ENCODE measurements around the gene FRMPD4.

FRMPD4 gene

GRCh38 chrX:12421918-12422317, 283.6 kb downstream of the FRMPD4 start:
- TF ChIP-seq CTCF (IDR thresholded peaks at IDR 0.05; ENCODE audit: low read depth, low read length) = no peak
- H3K4me3 ChIP-seq (ENCODE audit: low read depth, low read length) = no peak overlapping the region

GRCh38 chrX:12423346-12423745, 285.1 kb downstream of the FRMPD4 start:
- H3K4me3 ChIP-seq (ENCODE audit: low read depth, low read length) = no peak overlapping the region
- TF ChIP-seq CTCF (IDR thresholded peaks at IDR 0.05; ENCODE audit: low read depth, low read length) = no peak

GRCh38 chrX:12425496-12425895, 287.2 kb downstream of the FRMPD4 start:
- H3K4me3 ChIP-seq (ENCODE audit: low read depth, low read length) = no peak overlapping the region
- no peak for TF ChIP-seq CTCF (IDR thresholded peaks at IDR 0.05; ENCODE audit: low read depth, low read length)

- no peak for TF ChIP-seq CTCF (IDR thresholded peaks at IDR 0.05; ENCODE audit: low read depth, low read length)
- H3K4me3 ChIP-seq (ENCODE audit: low read depth, low read length) = no peak overlapping the region
Observed at GRCh38 chrX:12426420-12426819, 288.1 kb downstream of the FRMPD4 start.

GRCh38 chrX:12434493-12434892, 296.2 kb downstream of the FRMPD4 start:
- H3K4me3 ChIP-seq (ENCODE audit: low read depth, low read length) = no peak overlapping the region
- no peak for TF ChIP-seq CTCF (IDR thresholded peaks at IDR 0.05; ENCODE audit: low read depth, low read length)

- no peak overlapping the region for H3K4me3 ChIP-seq (ENCODE audit: low read depth, low read length)
Observed at GRCh38 chrX:12439416-12439815, 301.1 kb downstream of the FRMPD4 start.

GRCh38 chrX:12440246-12440645, 302.0 kb downstream of the FRMPD4 start:
- H3K4me3 ChIP-seq (ENCODE audit: low read depth, low read length) = no peak overlapping the region
- TF ChIP-seq CTCF (IDR thresholded peaks at IDR 0.05; ENCODE audit: low read depth, low read length) = no peak

More at GRCh38 chrX:12439416-12439815, 301.1 kb downstream of the FRMPD4 start:
- TF ChIP-seq CTCF (IDR thresholded peaks at IDR 0.05; ENCODE audit: low read depth, low read length) = no peak

Measured in WI38 (cell line).